ENCODE data around the gene HMGN1. TPM values are rescaled to one million over a fixed set of nuclear protein-coding genes. Genes with fewer than 3 reads are reported as not detected.

HMGN1 gene
- total RNA-seq, 1 experiment from 2014 or later: 516 TPM

DNA sequence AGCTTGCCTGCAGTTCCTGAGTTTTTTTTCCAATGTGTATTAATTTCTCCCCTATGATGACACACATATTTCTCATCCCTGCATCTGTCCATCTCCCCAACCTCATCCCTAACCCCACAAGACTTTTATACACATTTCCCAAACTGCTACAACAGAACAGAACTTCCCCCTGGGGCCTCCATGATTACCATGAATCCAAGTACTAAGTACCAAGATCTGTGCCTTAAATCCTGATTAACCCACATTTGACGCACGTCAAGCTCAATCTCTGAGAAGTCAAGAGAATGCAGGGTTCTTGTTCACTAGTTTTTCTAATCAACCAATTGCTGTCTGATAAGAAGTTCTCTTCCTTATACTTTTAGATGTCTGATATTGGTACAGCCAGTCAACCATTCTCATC is 9.7 kb downstream of the HMGN1 start:
- no peak overlapping the region for H3T11ph ChIP-seq (ENCODE audit: low read length)
- H3K27me3 ChIP-seq (ENCODE audit: insufficient read depth, low read length): no peaks in the 10 kb centered on the region
- H3K9me3 ChIP-seq (ENCODE audit: control insufficient read depth, low read depth, low read length): no peaks in the 10 kb centered on the region
- no peak overlapping the region for H4K8ac ChIP-seq (replicated peaks; ENCODE audit: insufficient read length, low read depth, low read length)
- H2BK20ac ChIP-seq (ENCODE audit: low read depth, low read length, poor library complexity, severe bottlenecking): no peak overlapping the region
- no peaks in the 10 kb centered on the region for H4K20me1 ChIP-seq (ENCODE audit: control insufficient read depth, insufficient read depth, insufficient read length)
- Mint-ChIP-seq H3K27me3 (ENCODE audit: low read depth) (no peaks in the 10 kb centered on the region), H3K36me3 (ENCODE audit: insufficient read depth in 1 of 3, low read depth in 3 of 3) (peaks cover 19 to 29% (median 28%) of the 10 kb centered on the region in 3 experiments), H3K9me3 (no peaks in the 10 kb centered on the region), H3K4me3 (no peak overlapping the region), H3K4me1 (no peaks in the 10 kb centered on the region; a peak in 1 of 4 replicates), H3K27ac (no peak overlapping the region)
- H4K5ac ChIP-seq (ENCODE audit: insufficient read length, low read depth, low read length): no peak overlapping the region
- TF ChIP-seq, protein P1, sequence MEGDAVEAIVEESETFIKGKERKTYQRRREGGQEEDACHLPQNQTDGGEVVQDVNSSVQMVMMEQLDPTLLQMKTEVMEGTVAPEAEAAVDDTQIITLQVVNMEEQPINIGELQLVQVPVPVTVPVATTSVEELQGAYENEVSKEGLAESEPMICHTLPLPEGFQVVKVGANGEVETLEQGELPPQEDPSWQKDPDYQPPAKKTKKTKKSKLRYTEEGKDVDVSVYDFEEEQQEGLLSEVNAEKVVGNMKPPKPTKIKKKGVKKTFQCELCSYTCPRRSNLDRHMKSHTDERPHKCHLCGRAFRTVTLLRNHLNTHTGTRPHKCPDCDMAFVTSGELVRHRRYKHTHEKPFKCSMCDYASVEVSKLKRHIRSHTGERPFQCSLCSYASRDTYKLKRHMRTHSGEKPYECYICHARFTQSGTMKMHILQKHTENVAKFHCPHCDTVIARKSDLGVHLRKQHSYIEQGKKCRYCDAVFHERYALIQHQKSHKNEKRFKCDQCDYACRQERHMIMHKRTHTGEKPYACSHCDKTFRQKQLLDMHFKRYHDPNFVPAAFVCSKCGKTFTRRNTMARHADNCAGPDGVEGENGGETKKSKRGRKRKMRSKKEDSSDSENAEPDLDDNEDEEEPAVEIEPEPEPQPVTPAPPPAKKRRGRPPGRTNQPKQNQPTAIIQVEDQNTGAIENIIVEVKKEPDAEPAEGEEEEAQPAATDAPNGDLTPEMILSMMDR (conservative IDR thresholded peaks at IDR 0.05): no peak
- no peak overlapping the region for H2BK12ac ChIP-seq (ENCODE audit: insufficient read length, low read depth, low read length)
- H3K4me2 ChIP-seq (ENCODE audit: insufficient read depth, insufficient read length, low read length): no peak overlapping the region
- no peaks in the 10 kb centered on the region for H3K4me1 ChIP-seq (ENCODE audit: insufficient read depth, low read length)
- no peaks in the 10 kb centered on the region for H3K79me2 ChIP-seq (ENCODE audit: insufficient read depth, low read length)
- no peaks in the 10 kb centered on the region for H3K23me2 ChIP-seq (ENCODE audit: insufficient read length, low read depth, low read length, poor library complexity, severe bottlenecking)
- H3K27ac ChIP-seq (ENCODE audit: insufficient read length, low read depth, low read length): no peak overlapping the region
- no peak overlapping the region for H4K91ac ChIP-seq (ENCODE audit: insufficient read length, low read depth, low read length)
- H3K18ac ChIP-seq (ENCODE audit: insufficient read length, low read depth, low read length): no peak overlapping the region
- DNase-seq: no peak
- H3K14ac ChIP-seq (ENCODE audit: insufficient read depth, low read length): no peak overlapping the region
- H3K23ac ChIP-seq (ENCODE audit: insufficient read length, low read depth, low read length): no peak overlapping the region
- H2BK15ac ChIP-seq (ENCODE audit: low read depth, low read length): no peak overlapping the region
- no peak overlapping the region for H3K9ac ChIP-seq (ENCODE audit: extremely low read depth, insufficient read length, low read length)
- H2AFZ ChIP-seq (ENCODE audit: low read length): no peak overlapping the region
- no peak overlapping the region for H2BK120ac ChIP-seq (ENCODE audit: low read depth, low read length, poor library complexity, severe bottlenecking)
- no peaks in the 10 kb centered on the region for H3K79me1 ChIP-seq (ENCODE audit: insufficient read depth, low read depth, low read length, poor library complexity, severe bottlenecking)
- H2BK5ac ChIP-seq (ENCODE audit: insufficient read length, low read length): no peak overlapping the region
- H3K4ac ChIP-seq (ENCODE audit: low read depth, low read length): no peak overlapping the region
- H3K56ac ChIP-seq (ENCODE audit: insufficient read length, low read depth, low read length): no peak overlapping the region
- no peak overlapping the region for H2AK5ac ChIP-seq (ENCODE audit: insufficient read length, low read length)
- no CpG with 5 or more reads among the region's 2 CpGs for WGBS (ENCODE audit: extremely low coverage, insufficient read length, low lambda C conversion rate)

Data from H9 (cell line).